AG04449 (cell line): ENCODE measurements around the gene FRAS1.

Experiments used
- CTCF ChIA-PET: fragments of 350-600 bp; formaldehyde crosslinking; extraction: SDS; loops from one replicate; lab custom pipeline; 2021; ENCODE audit warnings: antibody characterized with exemption; lab: Yijun Ruan, JAX
- POLR2A ChIA-PET: fragments of 400-600, 350-600 bp; formaldehyde crosslinking; extraction: SDS; loops from one replicate; lab custom pipeline; 2020; ENCODE audit warnings: antibody characterized with exemption, inconsistent platforms; lab: Yijun Ruan, JAX
- DNase-seq: peaks from one replicate; pipeline ENCODE4 v3.0.0-alpha.2; 2010; ENCODE audit warnings: low read depth, low spot score
- H3K4me3 ChIP-seq: 2 replicates; pipeline ENCODE4 v1.5.1; 2011; ENCODE audit warnings: low read depth, mild to moderate bottlenecking, control low read depth, low read length
- CTCF ChIP-seq: IDR thresholded peaks from one replicate; pipeline ENCODE4 v1.5.1; 2011; ENCODE audit warnings: mild to moderate bottlenecking, moderate library complexity, low read length, control low read depth, inconsistent platforms; ENCODE audit not compliant: insufficient read depth; ENCODE audit errors: missing control alignments

Gene FRAS1

GRCh38 chr4:78337244-78338020 lies 280.3 kb downstream of the FRAS1 start:
- H3K4me3 ChIP-seq: no peak overlapping the region
- no peak for DNase-seq
- no peak for TF ChIP-seq CTCF
- CTCF ChIA-PET: no interaction called here
- POLR2A ChIA-PET: interaction anchor here (0.9 kb wide), 1 partner anchor 10 kb away, joined by 4 read pairs; no protein-coding TSS in a partner anchor

GRCh38 chr4:78342125-78342524 lies 285.0 kb downstream of the FRAS1 start:
- CTCF ChIA-PET: no interaction called here
- H3K4me3 ChIP-seq: no peak overlapping the region
- POLR2A ChIA-PET: no interaction called here
- no peak for DNase-seq
- no peak for TF ChIP-seq CTCF

- H3K4me3 ChIP-seq: no peak overlapping the region
- CTCF ChIA-PET: no interaction called here
- no peak for DNase-seq
- POLR2A ChIA-PET: no interaction called here
- no peak for TF ChIP-seq CTCF
Observed at GRCh38 chr4:78343682-78344081, 286.6 kb downstream of the FRAS1 start.

GRCh38 chr4:78345237-78345636 lies 288.1 kb downstream of the FRAS1 start:
- ChIA-PET CTCF (no interaction called here), POLR2A (no interaction called here)
- no peak for DNase-seq

GRCh38 chr4:78346222-78346621 lies 289.1 kb downstream of the FRAS1 start:
- H3K4me3 ChIP-seq: no peak overlapping the region
- POLR2A ChIA-PET: no interaction called here
- DNase-seq: no peak
- TF ChIP-seq CTCF: no peak
- CTCF ChIA-PET: no interaction called here

More at GRCh38 chr4:78345237-78345636, 288.1 kb downstream of the FRAS1 start:
- no peak overlapping the region for H3K4me3 ChIP-seq
- TF ChIP-seq CTCF: no peak

GRCh38 chr4:78347527-78347926 lies 290.4 kb downstream of the FRAS1 start:
- no peak overlapping the region for H3K4me3 ChIP-seq
- ChIA-PET POLR2A (no interaction called here), CTCF (no interaction called here)
- no peak for DNase-seq
- no peak for TF ChIP-seq CTCF
